ENCODE measurements around the gene GLRA3. TPM values are rescaled to one million over a fixed set of nuclear protein-coding genes. Genes with fewer than 3 reads are reported as not detected.

GLRA3 gene
- total RNA-seq, 3 donors from 2014 or later: 0.09 TPM; not detected in 2

GRCh38 chr4:174734181-174734580 lies 94.9 kb downstream of the GLRA3 start:
- Histone ChIP-seq H3K4me1 (ENCODE audit: low read depth) (no peaks in the 10 kb centered on the region), H3K9me3 (no peaks in the 10 kb centered on the region), H3K36me3 (ENCODE audit: low read depth) (no peaks in the 10 kb centered on the region), H3K4me3 (no peak overlapping the region)
- ATAC-seq (no peak), DNase-seq (no peak)
- TF ChIP-seq CTCF (IDR thresholded peaks at IDR 0.05): no peak
- intact Hi-C loops (cut with DNase I, micrococcal nuclease): no loop called here

- Histone ChIP-seq H3K4me1 (ENCODE audit: low read depth) (no peaks in the 10 kb centered on the region), H3K36me3 (ENCODE audit: low read depth) (no peaks in the 10 kb centered on the region), H3K4me3 (no peak overlapping the region), H3K9me3 (no peaks in the 10 kb centered on the region)
- DNase-seq (no peak), ATAC-seq (no peak)
- no peak for TF ChIP-seq CTCF (IDR thresholded peaks at IDR 0.05)
- intact Hi-C loops (cut with DNase I, micrococcal nuclease): no loop called here
Observed at GRCh38 chr4:174717828-174718227, 111.2 kb downstream of the GLRA3 start.

- H3K4me3 ChIP-seq: no peak overlapping the region
- no peak for ATAC-seq
- no peak for DNase-seq
- H3K4me1 ChIP-seq (ENCODE audit: low read depth): no peaks in the 10 kb centered on the region
- TF ChIP-seq CTCF (IDR thresholded peaks at IDR 0.05): no peak
- no peaks in the 10 kb centered on the region for H3K9me3 ChIP-seq
- H3K36me3 ChIP-seq (ENCODE audit: low read depth): no peaks in the 10 kb centered on the region
- intact Hi-C loops (cut with DNase I, micrococcal nuclease): no loop called here
Observed at GRCh38 chr4:174716986-174717770, 111.9 kb downstream of the GLRA3 start.

- peak; percentile 38 for TF ChIP-seq CTCF (IDR thresholded peaks at IDR 0.05)
- DNase-seq (peak in 1 of 3 donors; percentile 39), ATAC-seq (peak; percentile 68)
- intact Hi-C loops (cut with DNase I, micrococcal nuclease): no loop called here
- no peaks in the 10 kb centered on the region for H3K9me3 ChIP-seq
- H3K36me3 ChIP-seq (ENCODE audit: low read depth): no peaks in the 10 kb centered on the region
- H3K4me3 ChIP-seq: no peak overlapping the region
- H3K4me1 ChIP-seq (ENCODE audit: low read depth): no peaks in the 10 kb centered on the region
Observed at GRCh38 chr4:174714393-174715211, 114.4 kb downstream of the GLRA3 start.

GRCh38 chr4:174713821-174714220 lies 115.2 kb downstream of the GLRA3 start:
- TF ChIP-seq CTCF (IDR thresholded peaks at IDR 0.05): no peak
- intact Hi-C loops (cut with DNase I, micrococcal nuclease): no loop called here
- H3K9me3 ChIP-seq: no peaks in the 10 kb centered on the region
- H3K4me3 ChIP-seq: no peak overlapping the region
- no peak for ATAC-seq
- H3K4me1 ChIP-seq (ENCODE audit: low read depth): no peaks in the 10 kb centered on the region
- no peak for DNase-seq
- no peaks in the 10 kb centered on the region for H3K36me3 ChIP-seq (ENCODE audit: low read depth)

All from mucosa of descending colon (tissue), 3 donors.